ENCODE results near the gene BIN1. TPM values are rescaled to one million over a fixed set of nuclear protein-coding genes. Genes with fewer than 3 reads are reported as not detected.

The BIN1 gene
- total RNA-seq, 2 donors from 2014 or later = 132 to 133 TPM

- no peaks in the 10 kb centered on the region for H3K9me3 ChIP-seq (ENCODE audit: control insufficient read depth, low read length, poor library complexity, severe bottlenecking)
- ATAC-seq (peak; percentile 67), DNase-seq (peak; percentile 45 to 57 (median 50))
- peak overlapping the region; percentile 21 for H3K4me3 Mint-ChIP-seq
- no peaks in the 10 kb centered on the region for H3K27me3 Mint-ChIP-seq
- H3K27ac Mint-ChIP-seq = peak overlapping the region; percentile 89
- peaks cover 33% of the 10 kb centered on the region for H3K4me1 Mint-ChIP-seq
- no peaks in the 10 kb centered on the region for H3K36me3 Mint-ChIP-seq (ENCODE audit: low read depth)
Observed at GRCh38 chr2:127067620-127068350, 39.2 kb downstream of the BIN1 start.

GRCh38 chr2:127066942-127067341 lies 40.0 kb downstream of the BIN1 start:
- DNase-seq (no peak), ATAC-seq (no peak)
- H3K4me3 Mint-ChIP-seq = no peak overlapping the region
- no peak overlapping the region for H3K27ac Mint-ChIP-seq
- H3K36me3 Mint-ChIP-seq (ENCODE audit: low read depth) = no peaks in the 10 kb centered on the region
- peaks cover 26% of the 10 kb centered on the region for H3K4me1 Mint-ChIP-seq
- H3K27me3 Mint-ChIP-seq = no peaks in the 10 kb centered on the region
- H3K9me3 ChIP-seq (ENCODE audit: control insufficient read depth, low read length, poor library complexity, severe bottlenecking) = no peaks in the 10 kb centered on the region

- DNase-seq = no peak
- Mint-ChIP-seq H3K36me3 (ENCODE audit: low read depth) (no peaks in the 10 kb centered on the region), H3K27ac (no peak overlapping the region), H3K4me3 (no peak overlapping the region), H3K27me3 (no peaks in the 10 kb centered on the region), H3K4me1 (peaks cover 19% of the 10 kb centered on the region)
- no peak for ATAC-seq
- no peaks in the 10 kb centered on the region for H3K9me3 ChIP-seq (ENCODE audit: control insufficient read depth, low read length, poor library complexity, severe bottlenecking)
Observed at GRCh38 chr2:127065940-127066318, 41.0 kb downstream of the BIN1 start.

GRCh38 chr2:127065299-127065939 lies 41.5 kb downstream of the BIN1 start:
- Mint-ChIP-seq H3K4me3 (no peak overlapping the region), H3K27me3 (no peaks in the 10 kb centered on the region), H3K4me1 (peaks cover 19% of the 10 kb centered on the region), H3K36me3 (ENCODE audit: low read depth) (no peaks in the 10 kb centered on the region), H3K27ac (peak overlapping the region; percentile 62)
- DNase-seq = no peak
- no peak for ATAC-seq
- no peaks in the 10 kb centered on the region for H3K9me3 ChIP-seq (ENCODE audit: control insufficient read depth, low read length, poor library complexity, severe bottlenecking)

- ATAC-seq (peak; percentile 65), DNase-seq (no peak)
- no peaks in the 10 kb centered on the region for H3K36me3 Mint-ChIP-seq (ENCODE audit: low read depth)
- no peaks in the 10 kb centered on the region for H3K9me3 ChIP-seq (ENCODE audit: control insufficient read depth, low read length, poor library complexity, severe bottlenecking)
- H3K27me3 Mint-ChIP-seq = no peaks in the 10 kb centered on the region
- H3K4me3 Mint-ChIP-seq = no peak overlapping the region
- H3K27ac Mint-ChIP-seq = peak overlapping the region; percentile 62
- peaks cover 19% of the 10 kb centered on the region for H3K4me1 Mint-ChIP-seq
Observed at GRCh38 chr2:127064642-127065250, 42.2 kb downstream of the BIN1 start.

GRCh38 chr2:127063701-127064590 lies 43.0 kb downstream of the BIN1 start:
- no peaks in the 10 kb centered on the region for H3K27me3 Mint-ChIP-seq
- no peaks in the 10 kb centered on the region for H3K36me3 Mint-ChIP-seq (ENCODE audit: low read depth)
- H3K27ac Mint-ChIP-seq = peak overlapping the region; percentile 62
- no peaks in the 10 kb centered on the region for H3K9me3 ChIP-seq (ENCODE audit: control insufficient read depth, low read length, poor library complexity, severe bottlenecking)
- H3K4me3 Mint-ChIP-seq = no peak overlapping the region
- DNase-seq (no peak), ATAC-seq (no peak)
- peaks cover 13% of the 10 kb centered on the region for H3K4me1 Mint-ChIP-seq

- ATAC-seq (no peak), DNase-seq (no peak)
- H3K27ac Mint-ChIP-seq = no peak overlapping the region
- H3K27me3 Mint-ChIP-seq = no peaks in the 10 kb centered on the region
- H3K4me1 Mint-ChIP-seq = peaks cover 13% of the 10 kb centered on the region
- peaks cover 3% of the 10 kb centered on the region for H3K36me3 Mint-ChIP-seq (ENCODE audit: low read depth)
- no peak overlapping the region for H3K4me3 Mint-ChIP-seq
- no peaks in the 10 kb centered on the region for H3K9me3 ChIP-seq (ENCODE audit: control insufficient read depth, low read length, poor library complexity, severe bottlenecking)
Observed at GRCh38 chr2:127061375-127062273, 45.3 kb downstream of the BIN1 start.

- ATAC-seq (no peak), DNase-seq (no peak)
- Mint-ChIP-seq H3K27ac (peak overlapping the region; percentile 34), H3K36me3 (ENCODE audit: low read depth) (peaks cover 3% of the 10 kb centered on the region), H3K4me1 (peaks cover 11% of the 10 kb centered on the region), H3K27me3 (no peaks in the 10 kb centered on the region), H3K4me3 (no peak overlapping the region)
- no peaks in the 10 kb centered on the region for H3K9me3 ChIP-seq (ENCODE audit: control insufficient read depth, low read length, poor library complexity, severe bottlenecking)
Observed at GRCh38 chr2:127060264-127060945, 46.5 kb downstream of the BIN1 start.

- ATAC-seq (no peak), DNase-seq (no peak)
- no peaks in the 10 kb centered on the region for H3K9me3 ChIP-seq (ENCODE audit: control insufficient read depth, low read length, poor library complexity, severe bottlenecking)
- H3K27ac Mint-ChIP-seq = no peak overlapping the region
- H3K27me3 Mint-ChIP-seq = no peaks in the 10 kb centered on the region
- H3K4me3 Mint-ChIP-seq = no peak overlapping the region
- peaks cover 3% of the 10 kb centered on the region for H3K36me3 Mint-ChIP-seq (ENCODE audit: low read depth)
- H3K4me1 Mint-ChIP-seq = peaks cover 6% of the 10 kb centered on the region
Observed at GRCh38 chr2:127059559-127059958, 47.4 kb downstream of the BIN1 start.

GRCh38 chr2:127058954-127059252 lies 48.1 kb downstream of the BIN1 start:
- H3K4me1 Mint-ChIP-seq = peaks cover 9% of the 10 kb centered on the region
- no peak overlapping the region for H3K27ac Mint-ChIP-seq
- H3K9me3 ChIP-seq (ENCODE audit: control insufficient read depth, low read length, poor library complexity, severe bottlenecking) = no peaks in the 10 kb centered on the region
- no peak overlapping the region for H3K4me3 Mint-ChIP-seq
- DNase-seq (no peak), ATAC-seq (no peak)
- peaks cover 3% of the 10 kb centered on the region for H3K36me3 Mint-ChIP-seq (ENCODE audit: low read depth)
- no peaks in the 10 kb centered on the region for H3K27me3 Mint-ChIP-seq

- Mint-ChIP-seq H3K27ac (no peak overlapping the region), H3K36me3 (ENCODE audit: low read depth) (peaks cover 3% of the 10 kb centered on the region)
- DNase-seq = no peak
Observed at GRCh38 chr2:127058246-127058953, 48.6 kb downstream of the BIN1 start.

More at GRCh38 chr2:127058246-127058953, 48.6 kb downstream of the BIN1 start:
- Mint-ChIP-seq H3K4me1 (peaks cover 9% of the 10 kb centered on the region), H3K27me3 (no peaks in the 10 kb centered on the region), H3K4me3 (no peak overlapping the region)
- H3K9me3 ChIP-seq (ENCODE audit: control insufficient read depth, low read length, poor library complexity, severe bottlenecking) = no peaks in the 10 kb centered on the region
- ATAC-seq = no peak
